K562 (cell line): ENCODE results near the gene MALSU1. TPM values are rescaled to one million over a fixed set of nuclear protein-coding genes. Genes with fewer than 3 reads are reported as not detected.

ENCODE experiments used
- BDP1 ChIP-seq: IDR thresholded peaks from 3 replicates; pipeline ENCODE4 v1.6.1; 2011; ENCODE audit not compliant: insufficient read length, insufficient read depth
- FOXP1 ChIP-seq: sonication (generic); formaldehyde crosslinking; IDR thresholded peaks from 2 replicates; pipeline ENCODE4 v1.8.0; 2022; ENCODE audit warnings: mild to moderate bottlenecking, missing genetic modification reagents
- HNRNPL ChIP-seq: fragments of 200-400 bp; formaldehyde crosslinking; IDR thresholded peaks from 2 replicates; pipeline ENCODE4 v1.6.1; 2017; ENCODE audit warnings: low read depth, mild to moderate bottlenecking, low read length
- KAT2B ChIP-seq: IDR thresholded peaks from one replicate; pipeline ENCODE4 v1.6.1; 2012; ENCODE audit warnings: low read depth, mild to moderate bottlenecking, control low read depth, inconsistent platforms, low read length, moderate library complexity
- MCM7 ChIP-seq, 2 experiments: fragments of 450-650 bp; IDR thresholded peaks; 2 replicates each; pipeline ENCODE4 v1.6.1; 2016 to 2018
- MXI1 ChIP-seq: IDR thresholded peaks from 2 replicates; pipeline ENCODE4 v1.6.1; 2011; ENCODE audit warnings: low read depth, mild to moderate bottlenecking, improper control_type of control experiment, low read length
- NONO ChIP-seq, 2 experiments: fragments of 200-400 bp in 1 of 2; fragments of 450-650 bp in 1 of 2; formaldehyde crosslinking in 1 of 2; IDR thresholded peaks; 2 replicates each; pipeline ENCODE4 v1.6.1; 2017; ENCODE audit warnings: low read depth in 2 of 2, mild to moderate bottlenecking in 2 of 2, moderate library complexity in 2 of 2, low read length in 1 of 2
- SRF ChIP-seq, 2 experiments: fragments of 250-450, 450-650 bp in 1 of 2; sonication (Bioruptor Pico) in 1 of 2; sonication (generic) in 1 of 2; formaldehyde crosslinking; IDR thresholded peaks; 2 replicates each; pipeline versions ENCODE4 v1.5.0 to v1.5.1; 2020 to 2022; ENCODE audit warnings: mild to moderate bottlenecking in 1 of 2, missing genetic modification reagents in 1 of 2
- ZNF445 ChIP-seq: fragments of 250-450 bp; sonication (Bioruptor Pico); IDR thresholded peaks from 2 replicates; pipeline ENCODE4 v1.4.0; 2020; ENCODE audit warnings: low read depth, mild to moderate bottlenecking, moderate library complexity
- polyA plus RNA-seq, 8 experiments: library from polyadenylated mRNA; depleted of rRNA in 4 of 8; stranded (reverse) in 5 of 8; unstranded in 3 of 8; fragments of >200 nt; fragmentation: Nextera tagmentation in 2 of 8; fragmentation: Illumina TruSeq in 1 of 8; extraction: Ambion mirVana in 2 of 8; extraction: Trizol in 1 of 8; gene quantifications; 2 replicates each; pipeline versions ENCODE4 v1.2.1 to v1.2.3, GENCODE V29; 2011 to 2014; ENCODE audit warnings: inconsistent platforms in 1 of 8, missing spikeins in 1 of 8
- total RNA-seq, 7 experiments: library from RNA; depleted of rRNA in 6 of 7; stranded (reverse); fragments of >200 nt in 6 of 7; fragmentation: Illumina TruSeq in 2 of 7; extraction: Trizol in 2 of 7; gene quantifications; 2 replicates each; pipeline versions ENCODE4 v1.2.1 to v1.2.3, GENCODE V29; 2011 to 2021; ENCODE audit warnings: low replicate concordance in 1 of 7
- TF ChIP-seq, protein P1 (sequence below): sonication (generic); formaldehyde crosslinking; IDR thresholded peaks from 2 replicates; pipeline ENCODE4 v1.8.1; 2023; ENCODE audit warnings: mild to moderate bottlenecking, missing genetic modification reagents
- TF ChIP-seq, protein P2 (sequence below): fragments of 250-450 bp; sonication (Bioruptor Pico); IDR thresholded peaks from 2 replicates; pipeline ENCODE4 v1.4.0; 2020; ENCODE audit warnings: mild to moderate bottlenecking, moderate library complexity
- TF ChIP-seq, protein P3 (sequence below): fragments of 250-450 bp; sonication (Bioruptor Pico); IDR thresholded peaks from 2 replicates; pipeline ENCODE4 v1.8.0; 2021; ENCODE audit warnings: moderate library complexity, mild to moderate bottlenecking, inconsistent platforms
- TF ChIP-seq, protein P4 (sequence below): sonication (generic); formaldehyde crosslinking; IDR thresholded peaks from 2 replicates; pipeline ENCODE4 v1.8.1; 2023; ENCODE audit warnings: mild to moderate bottlenecking, missing genetic modification reagents
- TF ChIP-seq, protein P5 (sequence below): fragments of 250-450 bp; sonication (Bioruptor Pico); IDR thresholded peaks from 2 replicates; pipeline ENCODE4 v1.5.0; 2021
- TF ChIP-seq, protein P6 (sequence below): sonication (generic); formaldehyde crosslinking; IDR thresholded peaks from 2 replicates; pipeline ENCODE4 v1.8.1; 2022; ENCODE audit warnings: missing genetic modification reagents
- TF ChIP-seq, protein P7 (sequence below), 2 experiments: fragments of 450-650 bp in 1 of 2; sonication (generic) in 1 of 2; formaldehyde crosslinking in 1 of 2; IDR thresholded peaks in 1 of 2; conservative IDR thresholded peaks in 1 of 2; 2 replicates each; pipeline versions ENCODE4 v1.6.1 to v1.8.1; 2016 to 2023; ENCODE audit warnings: mild to moderate bottlenecking in 2 of 2, moderate library complexity in 2 of 2, inconsistent platforms in 1 of 2, missing genetic modification reagents in 1 of 2

The MALSU1 gene
- total and polyA plus RNA-seq, 9 of the 15 experiments (the other 6 are each of a cell fraction or from before 2014, with no cell fraction given): 12.3 to 308 (median 81.2) TPM

DNA sequence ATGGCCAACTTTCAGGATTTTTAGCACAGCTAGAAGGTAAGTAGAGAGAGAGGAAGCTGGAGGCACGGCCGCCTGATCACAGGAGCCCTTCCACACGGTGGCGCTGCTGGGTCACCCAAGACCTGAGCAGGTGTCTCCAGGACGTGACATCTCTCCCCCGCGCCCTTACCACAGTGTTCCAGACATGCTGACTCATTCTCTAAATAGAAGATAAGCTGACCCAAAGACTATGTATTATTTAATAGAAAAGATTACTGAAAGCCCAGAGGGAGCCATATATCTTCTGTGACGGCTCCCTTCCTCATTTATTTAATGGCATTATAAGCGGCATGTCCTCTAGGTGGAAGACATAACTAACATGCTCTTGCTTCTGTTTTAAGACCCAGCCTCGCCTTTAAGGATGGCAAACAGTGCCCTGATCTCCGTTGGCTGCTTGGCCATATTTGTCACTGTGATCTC is 26.0 kb upstream of the MALSU1 start (continued):
- TF ChIP-seq, protein P1, sequence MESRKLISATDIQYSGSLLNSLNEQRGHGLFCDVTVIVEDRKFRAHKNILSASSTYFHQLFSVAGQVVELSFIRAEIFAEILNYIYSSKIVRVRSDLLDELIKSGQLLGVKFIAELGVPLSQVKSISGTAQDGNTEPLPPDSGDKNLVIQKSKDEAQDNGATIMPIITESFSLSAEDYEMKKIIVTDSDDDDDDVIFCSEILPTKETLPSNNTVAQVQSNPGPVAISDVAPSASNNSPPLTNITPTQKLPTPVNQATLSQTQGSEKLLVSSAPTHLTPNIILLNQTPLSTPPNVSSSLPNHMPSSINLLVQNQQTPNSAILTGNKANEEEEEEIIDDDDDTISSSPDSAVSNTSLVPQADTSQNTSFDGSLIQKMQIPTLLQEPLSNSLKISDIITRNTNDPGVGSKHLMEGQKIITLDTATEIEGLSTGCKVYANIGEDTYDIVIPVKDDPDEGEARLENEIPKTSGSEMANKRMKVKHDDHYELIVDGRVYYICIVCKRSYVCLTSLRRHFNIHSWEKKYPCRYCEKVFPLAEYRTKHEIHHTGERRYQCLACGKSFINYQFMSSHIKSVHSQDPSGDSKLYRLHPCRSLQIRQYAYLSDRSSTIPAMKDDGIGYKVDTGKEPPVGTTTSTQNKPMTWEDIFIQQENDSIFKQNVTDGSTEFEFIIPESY (CRISPR knock-in tag): peak; percentile 72
- TF ChIP-seq NONO (IDR thresholded peaks at IDR 0.05; ENCODE audit: low read depth in 2 of 2, low read length in 1 of 2) (no peak), ZNF445 (CRISPR knock-in tag) (no peak), KAT2B (no peak), MXI1 (no peak), BDP1 (no peak), HNRNPL (0 out of 2 replicates have a peak, but pooled peaks have one; percentile 32), FOXP1 (CRISPR knock-in tag) (no peak), SRF (CRISPR knock-in tag; IDR thresholded peaks at IDR 0.05) (0 out of 4 replicates have a peak, but pooled peaks of 1 of the 2 experiments have one; percentile 36), MCM7 (IDR thresholded peaks at IDR 0.05) (no peak)
- TF ChIP-seq, protein P2, sequence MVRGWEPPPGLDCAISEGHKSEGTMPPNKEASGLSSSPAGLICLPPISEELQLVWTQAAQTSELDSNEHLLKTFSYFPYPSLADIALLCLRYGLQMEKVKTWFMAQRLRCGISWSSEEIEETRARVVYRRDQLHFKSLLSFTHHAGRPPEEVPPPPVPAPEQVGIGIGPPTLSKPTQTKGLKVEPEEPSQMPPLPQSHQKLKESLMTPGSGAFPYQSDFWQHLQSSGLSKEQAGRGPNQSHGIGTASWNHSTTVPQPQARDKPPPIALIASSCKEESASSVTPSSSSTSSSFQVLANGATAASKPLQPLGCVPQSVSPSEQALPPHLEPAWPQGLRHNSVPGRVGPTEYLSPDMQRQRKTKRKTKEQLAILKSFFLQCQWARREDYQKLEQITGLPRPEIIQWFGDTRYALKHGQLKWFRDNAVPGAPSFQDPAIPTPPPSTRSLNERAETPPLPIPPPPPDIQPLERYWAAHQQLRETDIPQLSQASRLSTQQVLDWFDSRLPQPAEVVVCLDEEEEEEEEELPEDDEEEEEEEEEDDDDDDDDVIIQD (CRISPR knock-in tag): no peak
- TF ChIP-seq, protein P3, sequence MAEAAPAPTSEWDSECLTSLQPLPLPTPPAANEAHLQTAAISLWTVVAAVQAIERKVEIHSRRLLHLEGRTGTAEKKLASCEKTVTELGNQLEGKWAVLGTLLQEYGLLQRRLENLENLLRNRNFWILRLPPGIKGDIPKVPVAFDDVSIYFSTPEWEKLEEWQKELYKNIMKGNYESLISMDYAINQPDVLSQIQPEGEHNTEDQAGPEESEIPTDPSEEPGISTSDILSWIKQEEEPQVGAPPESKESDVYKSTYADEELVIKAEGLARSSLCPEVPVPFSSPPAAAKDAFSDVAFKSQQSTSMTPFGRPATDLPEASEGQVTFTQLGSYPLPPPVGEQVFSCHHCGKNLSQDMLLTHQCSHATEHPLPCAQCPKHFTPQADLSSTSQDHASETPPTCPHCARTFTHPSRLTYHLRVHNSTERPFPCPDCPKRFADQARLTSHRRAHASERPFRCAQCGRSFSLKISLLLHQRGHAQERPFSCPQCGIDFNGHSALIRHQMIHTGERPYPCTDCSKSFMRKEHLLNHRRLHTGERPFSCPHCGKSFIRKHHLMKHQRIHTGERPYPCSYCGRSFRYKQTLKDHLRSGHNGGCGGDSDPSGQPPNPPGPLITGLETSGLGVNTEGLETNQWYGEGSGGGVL: no peak
- TF ChIP-seq, protein P4, sequence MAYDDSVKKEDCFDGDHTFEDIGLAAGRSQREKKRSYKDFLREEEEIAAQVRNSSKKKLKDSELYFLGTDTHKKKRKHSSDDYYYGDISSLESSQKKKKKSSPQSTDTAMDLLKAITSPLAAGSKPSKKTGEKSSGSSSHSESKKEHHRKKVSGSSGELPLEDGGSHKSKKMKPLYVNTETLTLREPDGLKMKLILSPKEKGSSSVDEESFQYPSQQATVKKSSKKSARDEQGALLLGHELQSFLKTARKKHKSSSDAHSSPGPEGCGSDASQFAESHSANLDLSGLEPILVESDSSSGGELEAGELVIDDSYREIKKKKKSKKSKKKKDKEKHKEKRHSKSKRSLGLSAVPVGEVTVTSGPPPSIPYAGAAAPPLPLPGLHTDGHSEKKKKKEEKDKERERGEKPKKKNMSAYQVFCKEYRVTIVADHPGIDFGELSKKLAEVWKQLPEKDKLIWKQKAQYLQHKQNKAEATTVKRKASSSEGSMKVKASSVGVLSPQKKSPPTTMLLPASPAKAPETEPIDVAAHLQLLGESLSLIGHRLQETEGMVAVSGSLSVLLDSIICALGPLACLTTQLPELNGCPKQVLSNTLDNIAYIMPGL: no peak
- TF ChIP-seq, protein P5, sequence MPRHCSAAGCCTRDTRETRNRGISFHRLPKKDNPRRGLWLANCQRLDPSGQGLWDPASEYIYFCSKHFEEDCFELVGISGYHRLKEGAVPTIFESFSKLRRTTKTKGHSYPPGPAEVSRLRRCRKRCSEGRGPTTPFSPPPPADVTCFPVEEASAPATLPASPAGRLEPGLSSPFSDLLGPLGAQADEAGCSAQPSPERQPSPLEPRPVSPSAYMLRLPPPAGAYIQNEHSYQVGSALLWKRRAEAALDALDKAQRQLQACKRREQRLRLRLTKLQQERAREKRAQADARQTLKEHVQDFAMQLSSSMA: no peak
- TF ChIP-seq, protein P6, sequence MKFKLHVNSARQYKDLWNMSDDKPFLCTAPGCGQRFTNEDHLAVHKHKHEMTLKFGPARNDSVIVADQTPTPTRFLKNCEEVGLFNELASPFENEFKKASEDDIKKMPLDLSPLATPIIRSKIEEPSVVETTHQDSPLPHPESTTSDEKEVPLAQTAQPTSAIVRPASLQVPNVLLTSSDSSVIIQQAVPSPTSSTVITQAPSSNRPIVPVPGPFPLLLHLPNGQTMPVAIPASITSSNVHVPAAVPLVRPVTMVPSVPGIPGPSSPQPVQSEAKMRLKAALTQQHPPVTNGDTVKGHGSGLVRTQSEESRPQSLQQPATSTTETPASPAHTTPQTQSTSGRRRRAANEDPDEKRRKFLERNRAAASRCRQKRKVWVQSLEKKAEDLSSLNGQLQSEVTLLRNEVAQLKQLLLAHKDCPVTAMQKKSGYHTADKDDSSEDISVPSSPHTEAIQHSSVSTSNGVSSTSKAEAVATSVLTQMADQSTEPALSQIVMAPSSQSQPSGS (CRISPR knock-in tag): no peak
- TF ChIP-seq, protein P7, sequence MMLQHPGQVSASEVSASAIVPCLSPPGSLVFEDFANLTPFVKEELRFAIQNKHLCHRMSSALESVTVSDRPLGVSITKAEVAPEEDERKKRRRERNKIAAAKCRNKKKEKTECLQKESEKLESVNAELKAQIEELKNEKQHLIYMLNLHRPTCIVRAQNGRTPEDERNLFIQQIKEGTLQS (IDR thresholded peaks at IDR 0.05): peak; percentile 86
- TF ChIP-seq, protein P7 (CRISPR knock-in tag; conservative IDR thresholded peaks at IDR 0.05): peak; percentile 65; the same call in 1 of the 2 replicates
